ENCODE data around the gene ASTL.

ASTL gene

GRCh38 chr2:96082211-96083063, 55.9 kb downstream of the ASTL start:
- peaks cover 2% of the 10 kb centered on the region for H3K9me3 Mint-ChIP-seq

DNA sequence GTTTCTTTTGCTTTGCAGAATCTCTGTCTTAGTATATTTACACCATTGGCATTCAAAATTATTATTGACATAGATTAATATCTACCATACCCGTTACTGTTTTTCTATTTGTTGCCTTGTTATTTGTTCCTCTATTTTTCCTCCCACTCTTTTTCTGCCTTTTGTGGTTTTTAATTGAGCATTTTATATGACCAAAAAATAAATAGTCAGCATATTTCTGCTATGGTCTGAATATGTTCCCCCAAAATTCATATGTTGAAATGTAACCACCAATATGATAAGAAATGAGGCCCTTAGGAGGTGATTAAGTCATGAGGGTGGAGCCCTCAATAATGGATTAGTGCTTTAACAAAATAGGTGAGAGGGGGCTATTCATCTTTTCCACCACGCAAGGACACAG, 57.3 kb downstream of the ASTL start:
- ATAC-seq (ENCODE audit: low read depth) (no peak), DNase-seq (ENCODE audit: low spot score in 2 of 2) (no peak)
- Mint-ChIP-seq H3K9me3 (peaks cover 3% of the 10 kb centered on the region), H3K4me1 (no peaks in the 10 kb centered on the region), H3K27me3 (peaks cover 19% of the 10 kb centered on the region), H3K27ac (no peak overlapping the region), H3K36me3 (peaks cover 2% of the 10 kb centered on the region), H3K4me3 (no peak overlapping the region)

More at GRCh38 chr2:96082211-96083063, 55.9 kb downstream of the ASTL start:
- Mint-ChIP-seq H3K27ac (no peak overlapping the region), H3K36me3 (peaks cover 2% of the 10 kb centered on the region), H3K4me3 (no peak overlapping the region), H3K27me3 (peaks cover 19% of the 10 kb centered on the region), H3K4me1 (no peaks in the 10 kb centered on the region)
- DNase-seq (ENCODE audit: low spot score in 2 of 2) = no peak
- ATAC-seq (ENCODE audit: low read depth) = no peak

- peaks cover 12% of the 10 kb centered on the region for H3K27me3 Mint-ChIP-seq
- H3K4me3 Mint-ChIP-seq = no peak overlapping the region
- H3K9me3 Mint-ChIP-seq = peaks cover 10% of the 10 kb centered on the region
- ATAC-seq (ENCODE audit: low read depth) (no peak), DNase-seq (ENCODE audit: low spot score in 2 of 2) (no peak)
- peaks cover 2% of the 10 kb centered on the region for H3K36me3 Mint-ChIP-seq
- H3K27ac Mint-ChIP-seq = no peak overlapping the region
- H3K4me1 Mint-ChIP-seq = no peaks in the 10 kb centered on the region
These were observed 63.0 kb downstream of the ASTL start for GRCh38 chr2:96075199-96075771.

DNA sequence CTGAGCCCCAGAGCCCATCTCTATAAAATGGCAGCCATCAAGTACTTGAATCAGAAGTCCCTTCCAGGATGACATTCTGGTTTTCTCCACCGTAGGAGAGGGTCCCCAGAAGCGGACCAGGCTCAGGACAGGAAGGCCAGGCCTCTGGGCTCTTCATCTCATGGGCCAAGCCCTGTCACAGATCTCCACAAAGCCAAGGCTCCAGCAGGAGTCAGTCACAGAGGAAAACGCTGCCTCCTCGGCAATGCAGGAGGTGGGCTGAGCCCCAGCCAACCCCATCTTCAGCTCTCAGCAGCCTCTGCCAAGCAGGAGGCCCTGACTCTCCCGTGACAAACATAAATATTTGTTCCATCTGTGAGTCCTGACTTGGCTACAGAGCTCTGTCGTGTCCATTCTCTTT, 64.1 kb downstream of the ASTL start:
- Mint-ChIP-seq H3K36me3 (peaks cover 2% of the 10 kb centered on the region), H3K27me3 (peaks cover 10% of the 10 kb centered on the region), H3K27ac (no peak overlapping the region), H3K4me3 (no peak overlapping the region), H3K4me1 (no peaks in the 10 kb centered on the region), H3K9me3 (peaks cover 10% of the 10 kb centered on the region)
- ATAC-seq (ENCODE audit: low read depth) (no peak), DNase-seq (ENCODE audit: low spot score in 2 of 2) (no peak)

- Mint-ChIP-seq H3K27me3 (peaks cover 10% of the 10 kb centered on the region), H3K36me3 (peaks cover 2% of the 10 kb centered on the region), H3K27ac (no peak overlapping the region), H3K4me1 (no peaks in the 10 kb centered on the region), H3K9me3 (peaks cover 10% of the 10 kb centered on the region), H3K4me3 (no peak overlapping the region)
- DNase-seq (ENCODE audit: low spot score in 2 of 2) (no peak), ATAC-seq (ENCODE audit: low read depth) (no peak)
These were observed 65.0 kb downstream of the ASTL start for GRCh38 chr2:96073170-96073775.
